Stimulated activated CD4-positive, alpha-beta T cell treated with anti-CD3 and anti-CD28 coated beads, Interleukin-4, amount 100 ng/mL, for 24 hours (primary cell): ENCODE results near the gene UGT1A10.
"Not testable (repeated sequence)": the region's sequence is repeated elsewhere in the genome, so short reads cannot be mapped to it uniquely, and the experiment has no call there.

Experiments used
- DNase-seq: peaks from one replicate; pipeline ENCODE4 v3.0.0-alpha.2; 2020

UGT1A10 gene

DNA sequence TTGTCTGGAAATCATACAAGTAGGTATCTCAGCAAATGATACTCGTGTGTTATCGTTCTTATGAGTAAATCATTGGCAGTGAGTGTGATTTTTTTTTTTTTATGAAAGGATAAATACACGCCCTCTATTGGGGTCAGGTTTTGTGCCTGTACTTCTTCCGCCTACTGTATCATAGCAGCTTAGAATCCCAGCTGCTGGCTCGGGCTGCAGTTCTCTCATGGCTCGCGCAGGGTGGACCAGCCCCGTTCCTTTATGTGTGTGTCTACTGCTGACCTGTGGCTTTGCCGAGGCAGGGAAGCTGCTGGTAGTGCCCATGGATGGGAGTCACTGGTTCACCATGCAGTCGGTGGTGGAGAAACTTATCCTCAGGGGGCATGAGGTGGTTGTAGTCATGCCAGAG, at the start of gene UGT1A10:
TSS of gene UGT1A10 (plus strand) at position 143 of the 400 bp plus-strand sequence. CDS start at position 218, 75 bp downstream.
- not testable (repeated sequence) for DNase-seq

DNA sequence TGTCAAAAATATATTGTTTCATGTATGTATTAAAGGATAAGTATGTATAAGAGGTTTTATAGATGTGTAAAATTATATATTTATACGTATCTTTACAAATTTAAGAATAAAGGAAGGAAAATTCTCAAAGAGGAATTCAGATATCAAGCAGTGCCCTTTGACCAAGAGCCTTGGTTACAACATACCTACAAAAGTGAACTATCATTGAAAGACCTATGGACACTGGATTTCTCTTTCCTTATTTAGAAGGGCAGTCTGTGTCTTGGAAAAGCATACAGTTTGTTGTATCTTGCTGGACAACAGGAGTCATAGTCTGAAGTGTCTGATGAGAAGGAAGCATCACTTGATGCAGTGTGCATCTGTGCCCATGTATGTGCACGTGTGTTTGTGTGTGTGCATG, 47.8 kb upstream of the UGT1A10 start:
- DNase-seq, result no peak

DNA sequence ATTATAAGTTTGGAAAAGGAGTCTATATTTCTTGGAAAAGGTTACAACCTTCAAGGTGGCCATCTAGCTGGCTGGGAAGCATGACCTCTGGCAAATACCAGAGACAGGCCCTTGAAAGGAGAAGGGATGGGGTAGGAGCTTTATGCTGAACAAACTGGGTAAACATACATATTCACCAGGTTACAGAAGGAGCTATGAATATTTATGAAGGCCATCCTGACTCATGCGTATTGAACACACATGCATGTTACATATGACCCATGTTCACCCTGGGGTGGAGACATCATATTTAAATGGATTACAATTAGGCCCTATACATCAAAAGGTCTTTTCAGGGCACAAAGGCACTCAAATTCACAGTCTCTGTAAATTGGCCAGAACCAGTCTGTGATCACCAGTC, 43.5 kb upstream of the UGT1A10 start:
- not testable (repeated sequence) for DNase-seq

DNA sequence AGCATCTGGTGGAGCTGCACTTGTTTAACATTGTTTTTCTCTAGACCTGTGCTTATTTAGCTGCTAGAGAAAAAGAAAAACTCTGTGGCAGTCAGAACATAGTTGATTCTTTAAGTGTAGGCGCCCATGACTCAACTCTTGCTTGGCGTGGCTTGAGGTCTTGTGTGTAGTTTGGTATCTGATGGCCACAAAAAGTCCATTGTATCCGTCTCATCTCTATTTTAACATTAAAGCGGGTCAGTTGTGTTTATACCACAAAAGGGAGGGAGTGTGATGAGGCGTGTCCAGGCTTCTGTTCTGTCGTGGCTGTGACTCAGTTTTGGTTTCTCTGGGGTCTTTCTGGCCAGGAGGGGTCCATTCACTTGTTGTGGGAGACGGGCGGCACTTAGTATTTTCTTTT, 43.0 kb upstream of the UGT1A10 start:
- no peak for DNase-seq

DNA sequence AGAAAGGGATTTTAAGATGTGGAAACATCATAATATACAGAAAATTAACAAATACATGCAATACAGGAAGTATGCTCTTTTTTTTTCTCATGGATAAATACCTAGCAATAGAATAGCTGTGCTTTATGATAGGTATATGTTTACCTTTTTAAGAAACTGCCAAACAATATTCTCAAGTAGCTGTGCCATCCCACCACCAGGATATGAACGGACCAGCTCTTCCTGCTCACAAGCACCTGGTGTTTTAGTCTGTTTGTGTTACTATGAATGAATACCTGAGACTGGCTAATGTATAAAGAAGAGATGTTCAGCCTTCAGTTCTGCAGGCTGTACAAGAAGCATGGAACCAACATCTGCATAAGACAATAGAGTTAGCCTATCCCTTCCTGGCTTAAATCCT, 38.7 kb upstream of the UGT1A10 start:
- DNase-seq, result no peak

DNA sequence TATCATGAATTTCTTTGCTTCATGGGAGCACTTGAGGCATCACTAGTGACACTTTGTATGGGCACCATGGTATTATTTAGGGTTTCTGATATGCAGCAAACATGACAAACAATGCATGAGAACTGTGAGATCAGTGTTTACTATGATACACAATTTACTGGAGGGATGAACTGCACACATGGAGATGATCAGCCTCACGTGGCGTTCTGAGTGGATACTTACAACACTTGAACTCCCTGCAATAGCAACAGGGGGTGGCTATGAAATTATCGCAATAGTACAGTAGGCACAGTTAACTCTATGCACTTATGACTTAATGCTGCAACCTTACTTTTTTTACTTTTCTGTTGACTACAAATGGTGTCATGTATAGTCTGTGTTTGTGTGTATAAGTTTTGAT, 37.3 kb upstream of the UGT1A10 start:
- DNase-seq, result no peak

DNA sequence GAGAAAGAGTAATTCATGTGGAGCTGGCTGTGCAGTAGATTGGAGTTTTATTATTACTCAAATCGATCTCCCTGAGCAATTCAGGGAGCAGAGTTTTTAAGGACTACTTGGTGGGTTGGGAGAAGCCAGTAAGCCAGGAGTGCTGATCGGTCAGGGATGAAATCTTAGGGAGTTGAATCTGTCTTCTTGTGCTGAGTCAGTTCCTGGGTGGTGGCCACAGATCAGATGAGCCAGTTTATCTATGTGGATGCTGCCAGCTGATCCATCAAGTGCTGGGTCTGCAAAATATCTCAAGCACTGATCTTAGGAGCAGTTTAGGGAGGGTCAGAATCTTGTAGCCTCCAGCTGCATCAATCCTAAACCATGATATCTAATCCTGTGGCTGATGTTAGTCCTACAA, 35.9 kb upstream of the UGT1A10 start:
- no peak for DNase-seq

DNA sequence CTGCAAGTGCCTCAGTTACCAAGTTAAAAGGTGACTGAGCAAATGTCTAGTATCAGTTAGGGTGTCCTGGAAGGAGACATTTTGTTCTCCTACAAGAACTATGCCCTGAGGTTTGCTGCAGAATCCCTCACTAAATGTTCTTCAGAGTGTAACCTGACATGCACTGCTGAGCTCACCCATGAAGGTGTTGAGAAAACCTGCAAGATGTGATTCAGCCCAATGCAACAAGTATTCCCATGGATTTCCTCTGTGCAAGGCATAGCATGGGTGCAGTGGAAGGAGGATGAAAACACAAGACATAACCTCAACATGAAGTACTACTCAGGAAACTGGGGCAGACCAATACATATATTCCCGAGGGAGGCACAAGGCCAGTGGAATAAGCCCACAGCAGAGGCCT, 34.2 kb upstream of the UGT1A10 start:
- no peak for DNase-seq

DNA sequence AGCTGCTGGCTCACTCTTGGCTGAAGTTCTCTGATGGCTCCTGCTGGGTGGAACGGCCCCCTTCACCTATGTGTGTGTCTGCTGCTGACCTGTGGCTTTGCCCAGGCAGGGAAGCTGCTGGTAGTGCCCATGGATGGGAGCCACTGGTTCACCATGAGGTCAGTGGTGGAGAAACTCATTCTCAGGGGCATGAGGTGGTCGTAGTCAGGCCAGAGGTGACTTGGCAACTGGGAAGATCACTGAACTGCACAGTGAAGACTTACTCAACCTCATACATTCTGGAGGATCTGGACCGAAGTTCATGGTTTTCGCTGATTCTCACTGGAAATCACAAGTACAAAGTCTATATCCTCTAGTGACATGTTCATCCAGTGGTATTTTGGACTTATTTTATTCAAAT, 32.7 kb upstream of the UGT1A10 start:
- no peak for DNase-seq

DNA sequence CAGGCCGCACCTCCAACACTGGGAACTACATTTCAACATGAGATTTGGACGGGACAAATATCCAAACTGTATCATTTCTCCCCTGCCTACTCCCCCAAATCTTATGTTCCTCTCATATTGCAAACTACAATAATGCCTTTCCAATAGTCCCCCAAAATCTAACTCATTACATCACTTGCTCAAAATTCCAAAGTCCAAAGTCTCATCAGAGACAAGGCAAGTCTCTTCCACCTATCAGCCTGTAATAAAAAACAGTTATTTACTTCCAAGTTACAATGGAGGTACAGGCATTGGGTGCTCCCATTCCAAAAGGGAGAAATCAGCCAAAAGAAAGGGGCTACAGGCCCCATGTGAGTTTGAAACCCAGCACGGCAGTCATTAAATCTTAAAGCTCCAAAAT, 31.4 kb upstream of the UGT1A10 start:
- DNase-seq, result no peak

DNA sequence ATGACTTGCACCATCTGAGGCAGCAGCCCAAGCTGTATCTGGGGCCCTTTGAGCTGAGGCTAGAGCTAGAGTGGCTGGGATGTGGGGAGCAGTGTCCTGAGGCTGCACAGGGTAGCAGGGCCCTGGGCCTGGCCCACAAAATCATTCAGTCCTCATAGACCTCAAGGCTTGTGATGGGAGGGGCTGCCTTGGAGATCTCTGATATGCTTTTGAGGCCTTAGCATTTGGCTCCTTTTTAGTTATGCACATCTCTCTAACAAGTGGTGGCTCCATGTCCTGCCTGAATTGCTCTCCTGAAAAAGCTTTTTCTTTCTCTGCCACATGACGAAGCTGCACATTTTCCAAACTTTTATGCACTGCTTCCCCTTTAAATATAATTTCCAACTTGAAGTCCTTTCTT, 30.6 kb upstream of the UGT1A10 start:
- DNase-seq, result no peak

DNA sequence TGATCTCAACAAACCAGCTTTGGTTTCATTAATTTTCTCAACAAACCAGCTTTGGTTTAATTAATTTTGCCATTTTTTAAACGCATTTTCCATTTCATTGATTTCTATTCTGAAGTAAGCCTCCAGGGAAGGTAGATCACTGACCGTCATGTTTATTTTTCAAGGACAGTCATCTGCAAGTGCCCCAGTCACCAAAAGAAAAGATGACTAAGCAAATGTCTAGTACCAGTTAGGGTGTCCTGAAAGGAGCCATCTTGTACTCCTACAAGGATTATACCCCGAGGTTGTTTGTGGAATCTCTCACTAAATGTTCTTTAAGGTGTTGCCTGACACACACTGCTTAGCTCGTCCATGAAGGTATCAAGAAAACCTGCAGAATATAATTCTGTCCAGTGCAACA, 25.0 kb upstream of the UGT1A10 start:
- DNase-seq, result no peak

DNA sequence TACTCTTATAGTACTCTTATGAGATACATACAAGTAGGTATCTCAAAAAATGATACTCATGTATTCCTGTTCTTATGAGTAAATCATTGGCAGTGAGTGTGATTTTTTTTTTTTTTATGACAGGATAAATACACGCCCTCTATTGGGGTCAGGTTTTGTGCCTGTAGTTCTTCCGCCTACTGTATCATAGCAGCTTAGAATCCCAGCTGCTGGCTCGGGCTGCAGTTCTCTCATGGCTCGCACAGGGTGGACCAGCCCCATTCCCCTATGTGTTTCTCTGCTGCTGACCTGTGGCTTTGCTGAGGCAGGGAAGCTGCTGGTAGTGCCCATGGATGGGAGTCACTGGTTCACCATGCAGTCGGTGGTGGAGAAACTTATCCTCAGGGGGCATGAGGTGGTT, 18.8 kb upstream of the UGT1A10 start, which contains the start of gene UGT1A8:
TSS of gene UGT1A8 (plus strand) at position 158 of the 400 bp plus-strand sequence. CDS start at position 233, 75 bp downstream.
- not testable (repeated sequence) for DNase-seq

DNA sequence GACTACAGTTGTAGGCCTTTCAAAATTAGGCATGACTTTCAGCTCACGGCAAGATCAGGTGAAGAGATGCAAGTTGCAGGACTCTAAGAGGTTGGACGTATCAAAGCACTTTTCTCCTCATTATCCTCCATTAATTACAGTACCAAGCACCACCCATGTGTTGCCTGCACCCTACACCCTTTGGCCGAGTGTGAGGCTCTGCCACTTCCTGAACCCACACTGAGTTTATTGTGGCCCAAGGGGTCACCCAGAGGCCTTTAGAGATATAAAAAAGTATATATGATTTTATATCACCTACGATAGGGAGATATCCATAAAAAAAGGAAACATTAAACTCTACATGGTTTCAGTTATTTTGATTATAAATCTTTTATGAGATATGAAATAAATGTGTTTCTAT, 16.0 kb upstream of the UGT1A10 start:
- DNase-seq, result no peak

DNA sequence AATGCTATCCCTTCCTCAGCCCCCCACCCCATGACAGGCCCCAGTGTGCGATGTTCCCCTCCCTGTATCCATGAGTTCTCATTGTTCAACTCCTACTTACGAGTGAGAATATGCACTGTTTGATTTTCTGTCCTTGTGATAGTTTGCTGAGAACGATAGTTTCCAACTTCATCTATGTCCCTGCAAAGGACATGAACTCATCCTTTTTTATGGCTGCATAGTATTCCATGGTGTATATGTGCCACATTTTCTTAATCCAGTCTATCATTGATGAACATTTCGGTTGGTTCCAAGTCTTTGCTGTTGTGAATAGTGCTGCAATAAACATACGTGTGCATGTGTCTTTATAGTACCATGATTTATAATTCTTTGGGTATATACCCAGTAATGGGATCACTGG, 14.4 kb upstream of the UGT1A10 start:
- DNase-seq, result not testable (repeated sequence)

DNA sequence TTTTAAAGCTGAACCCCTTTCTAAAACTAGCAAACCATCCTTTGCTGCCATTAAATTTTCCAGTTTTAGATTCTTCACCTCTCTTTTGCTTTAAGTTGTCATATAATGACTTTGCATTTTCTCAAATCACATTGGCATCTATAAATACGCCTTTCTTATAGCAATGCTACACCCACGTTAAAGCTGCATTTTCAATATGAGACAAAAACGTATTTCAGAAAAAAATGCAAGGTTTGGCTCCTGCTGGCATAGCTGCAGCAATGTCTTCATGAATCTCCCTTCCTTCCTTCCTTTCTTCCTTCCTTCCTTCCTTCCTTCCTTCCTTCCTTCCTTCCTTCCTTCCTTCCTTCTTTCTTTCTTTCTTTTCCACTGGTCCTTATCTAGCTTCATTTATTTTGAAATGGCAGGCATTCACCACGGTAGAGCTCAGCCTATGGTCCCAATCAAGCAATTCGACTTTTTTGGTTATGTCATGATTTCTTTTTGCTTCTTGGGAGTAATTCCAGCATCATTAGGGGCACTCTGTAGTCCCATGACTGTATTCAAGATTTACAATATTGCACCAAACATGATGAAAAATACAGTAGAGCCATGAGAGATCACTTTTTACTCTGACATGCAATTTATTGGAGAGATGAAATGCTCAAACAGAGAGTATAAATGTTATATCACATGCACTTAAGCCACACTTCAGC, 8.8 kb upstream of the UGT1A10 start:
- no peak for DNase-seq

DNA sequence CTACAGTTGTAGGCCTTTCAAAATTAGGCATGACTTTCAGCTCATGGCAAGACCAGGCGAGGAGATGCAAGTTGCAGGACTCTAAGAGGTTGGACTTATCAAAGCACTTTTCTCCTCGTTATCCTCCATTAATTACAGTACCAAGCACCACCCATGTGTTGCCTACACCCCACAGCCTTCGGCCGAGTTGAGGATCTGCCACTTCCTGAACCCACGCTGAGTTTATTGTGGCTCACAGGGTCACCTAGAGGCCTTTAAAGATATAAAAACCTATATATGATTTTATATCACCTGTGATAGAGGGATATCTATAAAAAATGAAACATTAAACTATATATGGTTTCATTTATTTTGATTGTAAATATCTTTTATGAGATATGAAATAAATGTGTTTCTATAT, 2.6 kb downstream of the UGT1A10 start:
- DNase-seq, result no peak

DNA sequence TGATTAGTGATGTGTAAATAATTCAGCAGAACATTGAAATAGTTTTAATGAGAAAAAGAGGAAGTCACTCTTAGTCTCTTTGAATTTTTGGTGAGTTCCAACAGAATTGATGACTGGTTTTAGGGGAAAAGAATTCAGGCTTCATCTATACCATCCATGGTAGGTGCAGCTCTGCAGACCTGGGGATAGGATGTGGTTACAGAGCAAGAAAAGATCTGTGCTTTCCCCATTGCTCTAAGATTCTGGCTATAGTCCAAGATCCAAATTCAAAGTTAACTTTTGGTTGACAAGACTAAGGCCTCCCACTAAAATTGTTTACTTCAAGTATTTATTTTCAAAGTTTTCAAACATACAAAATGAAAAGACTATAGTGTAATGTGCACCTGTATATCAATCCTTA, 3.6 kb downstream of the UGT1A10 start:
- DNase-seq, result no peak

DNA sequence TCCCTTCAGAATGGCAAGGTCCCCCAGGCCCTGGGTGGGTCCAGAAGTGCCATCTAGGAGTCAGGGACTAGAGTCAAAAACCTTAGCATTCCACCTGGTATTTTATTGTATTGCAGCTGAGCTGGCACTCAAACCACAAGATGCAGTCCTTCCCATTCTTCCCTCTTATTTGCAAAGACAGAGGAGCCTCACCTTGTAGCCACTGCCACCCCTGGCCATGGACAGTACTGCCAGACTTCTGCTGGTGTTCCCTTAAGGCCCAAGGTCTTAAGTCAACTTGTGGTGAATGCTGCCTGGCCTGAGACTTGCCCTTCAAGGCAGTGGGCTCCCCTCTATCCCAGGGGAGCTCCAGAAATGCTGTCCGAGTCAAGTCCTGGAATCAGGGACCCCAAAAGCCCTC, 6.9 kb downstream of the UGT1A10 start:
- no peak for DNase-seq

DNA sequence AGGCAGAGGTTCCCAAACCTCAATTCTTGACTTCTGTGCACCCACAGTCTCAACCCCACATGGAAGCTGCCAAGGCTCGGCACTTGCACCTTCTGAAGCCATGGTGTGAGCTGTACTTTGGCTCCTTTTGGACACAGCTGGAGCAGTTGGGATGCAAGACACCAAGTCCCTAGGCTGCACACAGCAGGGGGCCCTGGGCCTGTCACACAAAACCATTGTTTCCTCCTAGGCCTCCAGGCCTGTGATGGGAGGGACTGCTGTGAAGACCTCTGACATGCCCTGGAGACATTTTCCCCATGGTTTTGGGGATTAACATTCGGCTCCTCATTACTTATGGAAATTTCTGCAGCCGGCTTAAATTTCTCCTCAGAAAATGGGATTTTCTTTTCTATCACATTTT, 9.8 kb downstream of the UGT1A10 start:
- not testable (repeated sequence) for DNase-seq

DNA sequence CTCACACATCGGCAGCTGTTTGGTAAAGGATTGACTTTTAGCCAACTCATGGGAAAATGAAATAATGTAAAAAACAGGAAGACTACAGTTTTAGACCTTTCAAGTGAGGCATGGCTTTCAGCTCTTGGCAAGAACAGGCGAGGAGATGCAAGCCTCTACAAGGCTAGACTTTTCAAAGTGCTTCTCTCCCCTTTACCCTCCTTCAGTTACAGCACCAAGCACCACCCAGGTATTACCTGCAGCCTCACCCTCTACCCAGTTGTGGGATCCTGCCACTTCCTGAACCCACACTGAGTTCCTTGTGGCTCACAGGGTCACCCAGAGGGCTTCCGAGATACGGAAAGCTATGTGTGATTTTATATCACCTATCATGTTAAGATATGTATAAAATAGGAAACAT, 14.7 kb downstream of the UGT1A10 start:
- DNase-seq, result no peak

DNA sequence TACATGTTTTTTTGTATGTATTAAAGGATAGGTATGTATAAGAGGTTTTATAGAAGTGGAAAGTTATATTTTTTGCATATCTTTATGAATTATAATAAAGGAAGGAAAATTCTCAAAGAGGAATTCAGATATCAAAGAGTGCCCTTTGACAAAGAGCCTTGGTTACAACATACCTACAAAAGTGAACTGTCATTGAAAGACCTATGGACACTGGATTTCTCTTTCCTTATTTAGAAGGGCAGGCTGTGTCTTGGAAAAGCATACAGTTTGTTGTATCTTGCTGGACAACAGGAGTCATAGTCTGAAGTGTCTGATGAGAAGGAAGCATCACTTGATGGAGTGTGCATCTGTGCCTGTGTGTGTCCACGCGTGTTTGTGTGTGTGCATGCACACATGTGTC, 15.2 kb downstream of the UGT1A10 start:
- DNase-seq, result no peak

DNA sequence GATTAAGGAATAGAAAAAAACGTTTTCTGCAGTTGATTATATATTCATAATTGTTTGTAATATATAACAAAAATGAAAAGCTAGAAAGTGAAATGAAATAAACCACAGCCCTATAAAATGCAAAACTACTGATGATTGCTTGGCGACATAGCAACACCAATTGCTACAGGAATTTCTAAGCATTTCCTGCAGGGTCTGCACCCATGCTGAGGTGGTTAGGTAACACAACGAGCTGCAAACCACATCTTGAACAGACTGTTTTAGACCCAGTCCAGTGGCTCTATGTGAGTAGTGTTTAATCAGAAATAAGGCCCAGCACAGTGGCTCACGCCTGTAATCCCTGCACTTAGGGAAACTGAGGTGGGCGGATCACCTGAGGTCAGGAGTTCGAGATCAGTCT, 18.3 kb downstream of the UGT1A10 start:
- no peak for DNase-seq

DNA sequence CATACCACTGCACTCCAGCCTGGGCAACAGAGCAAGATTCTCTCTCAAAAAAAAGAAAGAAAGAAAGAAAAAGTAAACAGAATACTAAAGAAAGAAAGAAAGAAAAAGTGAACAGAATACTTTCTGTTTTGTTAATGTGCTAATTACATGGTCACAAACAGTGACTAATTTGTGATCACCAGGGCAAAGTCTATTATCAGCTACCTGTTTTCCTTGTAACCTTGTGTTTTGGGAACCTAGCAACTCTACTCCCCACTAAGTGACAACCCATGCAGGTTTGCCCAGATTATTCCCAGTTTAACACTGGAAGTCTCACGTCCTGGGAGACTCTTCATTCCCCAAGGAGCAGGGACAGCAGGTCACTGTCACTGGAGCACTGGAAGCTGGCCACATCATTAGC, 18.8 kb downstream of the UGT1A10 start:
- DNase-seq, result no peak

DNA sequence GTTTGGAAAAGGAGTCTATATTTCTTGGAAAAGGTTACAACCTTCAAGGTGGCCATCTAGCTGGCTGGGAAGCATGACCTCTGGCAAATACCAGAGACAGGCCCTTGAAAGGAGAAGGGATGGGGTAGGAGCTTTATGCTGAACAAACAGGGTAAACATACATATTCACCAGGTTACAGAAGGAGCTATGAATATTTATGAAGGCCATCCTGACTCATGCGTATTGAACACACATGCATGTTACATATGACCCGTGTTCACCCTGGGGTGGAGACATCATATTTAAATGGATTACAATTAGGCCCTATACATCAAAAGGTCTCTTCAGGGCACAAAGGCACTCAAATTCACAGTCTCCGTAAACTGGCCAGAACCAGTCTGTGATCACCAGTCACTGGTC, 19.7 kb downstream of the UGT1A10 start:
- not testable (repeated sequence) for DNase-seq
